GM21390 (cell line): Measurements from ENCODE around the gene PSD4.

Experiments
- ATAC-seq: cut with Tn5 transposase; IDR thresholded peaks from one replicate; pipeline ENCODE4 v1.9.1; 2021; ENCODE audit not compliant: unreplicated experiment

Gene PSD4

DNA sequence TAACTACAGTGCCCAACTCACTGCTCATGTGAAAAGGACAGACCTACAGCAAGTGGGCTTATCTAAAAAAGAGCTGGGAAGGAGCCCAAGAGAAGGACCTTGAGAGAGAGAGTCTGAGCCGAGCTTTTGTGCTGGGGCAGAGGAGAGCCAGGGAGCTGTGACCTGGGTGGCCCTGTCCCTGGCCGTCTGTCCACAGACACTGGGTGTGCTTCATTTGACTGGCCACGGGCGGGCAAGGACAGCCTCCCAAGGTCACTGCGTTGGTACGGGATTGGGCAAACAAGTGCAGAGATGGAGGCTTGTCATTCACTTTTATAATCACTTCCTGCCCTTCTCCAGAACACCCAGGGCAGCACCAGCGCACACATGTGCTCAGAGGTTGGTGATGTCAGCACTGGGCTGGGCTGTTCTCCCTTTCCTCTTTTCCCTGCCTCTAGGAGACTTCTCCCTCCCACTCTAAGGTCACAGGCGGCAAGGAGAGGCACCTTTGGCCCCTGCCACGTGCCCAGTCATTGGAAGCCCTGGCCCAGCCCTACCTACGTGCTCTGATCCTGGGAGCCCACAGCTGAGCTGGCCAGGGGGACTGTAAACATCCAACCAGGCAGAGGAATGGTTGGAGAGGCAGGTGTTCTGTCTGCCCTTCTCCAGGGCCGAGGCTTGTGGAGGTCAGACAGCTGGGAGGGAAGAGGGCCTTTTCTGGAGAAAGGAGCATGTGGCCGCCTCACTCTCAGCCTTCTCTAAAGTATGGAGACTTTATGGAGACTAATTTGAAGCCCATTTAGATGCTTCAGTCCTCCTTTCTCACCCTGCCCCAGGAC, 6.4 kb upstream of the PSD4 start:
- ATAC-seq, result no peak

DNA sequence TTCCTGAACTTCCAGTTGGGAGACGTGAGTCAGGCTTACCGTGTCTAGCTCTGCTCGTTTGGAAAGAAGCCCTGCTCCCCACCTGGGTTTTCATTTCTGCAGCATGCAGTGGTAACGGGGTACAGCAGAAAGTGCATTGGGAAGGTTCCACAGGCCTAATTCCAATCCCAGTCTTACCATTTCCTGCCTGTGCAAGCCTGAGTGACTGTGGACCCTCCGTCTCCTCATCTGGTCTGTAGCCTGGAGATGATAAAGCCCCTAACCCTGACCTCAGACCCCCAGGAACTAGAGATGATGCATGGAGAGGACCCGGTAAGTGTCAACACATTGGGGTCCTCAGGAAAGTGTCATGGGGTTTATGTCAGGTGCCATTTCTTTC, 5.8 kb upstream of the PSD4 start:
- ATAC-seq, result no peak

GRCh38 chr2:113169002-113169530, 4.7 kb upstream of the PSD4 start:
- ATAC-seq, result no peak

- no peak for ATAC-seq
Measured at GRCh38 chr2:113169586-113169985, 4.2 kb upstream of the PSD4 start.

DNA sequence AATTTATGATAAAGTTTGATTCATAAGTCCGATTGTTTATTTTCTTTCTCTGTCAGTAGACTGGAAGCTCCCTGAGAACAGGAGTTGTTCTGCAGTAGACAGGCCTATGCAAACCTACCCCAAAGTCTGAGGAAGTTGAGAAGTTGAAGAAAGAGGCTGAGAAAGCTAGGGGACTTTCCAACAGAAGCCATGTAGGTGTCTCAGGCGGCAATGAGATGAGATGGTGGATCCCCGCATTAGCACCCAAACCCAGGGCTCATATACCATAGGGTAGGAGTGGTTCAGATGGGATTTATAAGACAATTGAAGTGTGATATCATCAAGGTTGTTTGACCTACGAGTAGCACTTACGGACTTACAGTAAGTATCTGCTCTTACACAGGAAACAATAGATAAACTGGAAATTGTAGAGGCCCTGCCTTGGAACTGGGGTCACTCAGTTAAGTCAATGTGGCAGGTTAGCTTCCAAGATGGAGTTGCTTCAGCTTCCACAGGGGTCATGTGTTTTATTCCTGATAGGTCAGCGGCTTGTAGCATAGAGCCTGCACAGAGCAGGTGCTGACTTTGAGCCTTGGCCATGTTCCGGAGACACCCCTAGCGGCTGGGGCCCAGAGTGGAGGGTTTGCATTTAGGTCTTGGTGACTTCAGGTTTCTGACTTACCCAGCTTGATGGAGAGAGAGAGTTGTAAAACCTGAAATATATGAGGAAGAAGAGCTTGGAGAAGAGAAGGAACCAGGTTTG, 2.3 kb upstream of the PSD4 start:
- ATAC-seq, result no peak

DNA sequence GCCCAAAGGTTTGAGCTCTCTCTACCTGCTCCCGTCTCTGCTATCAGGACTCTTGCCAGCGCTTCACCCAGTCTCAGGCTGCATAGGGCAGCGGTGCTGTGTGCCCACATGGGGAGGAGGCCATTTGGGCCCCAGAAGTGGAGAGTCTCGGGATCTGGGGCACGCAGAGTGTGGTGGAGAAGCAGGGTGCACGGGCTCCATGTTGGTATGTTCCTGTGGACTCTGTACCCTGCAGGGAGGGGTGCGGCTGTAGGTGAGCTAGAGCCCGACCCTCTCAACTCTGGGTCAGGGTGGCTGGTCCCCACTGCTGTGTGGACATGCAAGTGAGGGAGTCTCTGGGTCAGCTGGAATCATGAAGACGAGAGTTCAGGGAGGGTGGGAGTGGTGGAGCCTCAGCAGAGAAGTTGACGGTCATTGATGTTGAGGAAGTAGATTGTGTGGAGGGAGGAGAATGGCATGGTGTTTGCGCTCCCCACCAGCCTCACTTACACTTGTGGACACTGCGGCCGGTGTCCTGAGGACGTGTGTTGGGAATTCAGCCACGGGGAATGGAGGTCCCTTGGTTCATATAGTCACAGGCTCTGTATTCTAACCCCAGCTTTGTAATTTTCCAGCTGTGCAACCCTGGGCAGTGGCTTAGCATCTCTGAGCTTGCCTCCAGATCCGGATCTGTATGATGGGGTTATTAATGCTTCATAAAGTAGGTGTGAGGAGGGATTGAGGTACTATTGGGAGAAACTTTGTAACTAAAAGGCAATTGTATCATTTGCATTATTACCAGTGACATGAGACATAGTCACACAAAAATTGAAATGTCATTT, 840 bp upstream of the PSD4 start:
- no peak for ATAC-seq

DNA sequence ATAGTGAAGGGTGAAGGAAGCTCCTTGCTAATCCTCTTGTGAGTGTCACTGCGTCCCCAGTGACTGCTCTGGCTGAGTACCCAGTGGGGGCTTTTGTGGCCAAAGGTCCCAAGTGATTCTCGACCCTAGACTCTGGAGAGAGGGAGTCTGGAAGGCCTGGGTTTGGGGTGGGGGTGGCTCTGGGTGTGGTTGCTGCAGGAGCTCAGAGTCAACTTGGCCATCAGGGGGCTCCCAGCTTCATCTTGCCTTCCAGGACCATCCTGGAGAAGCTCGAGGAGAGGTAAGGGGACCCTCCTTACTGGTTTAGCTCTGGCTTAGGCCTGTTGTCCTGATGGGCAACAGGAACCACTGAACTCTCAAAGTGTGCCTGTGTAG, 592 bp downstream of the PSD4 start:
- no peak for ATAC-seq

GRCh38 chr2:113175042-113175628, 1.4 kb downstream of the PSD4 start:
- ATAC-seq, result peak; percentile 67

- no peak for ATAC-seq
Measured at GRCh38 chr2:113175736-113176695, 2.2 kb downstream of the PSD4 start.

DNA sequence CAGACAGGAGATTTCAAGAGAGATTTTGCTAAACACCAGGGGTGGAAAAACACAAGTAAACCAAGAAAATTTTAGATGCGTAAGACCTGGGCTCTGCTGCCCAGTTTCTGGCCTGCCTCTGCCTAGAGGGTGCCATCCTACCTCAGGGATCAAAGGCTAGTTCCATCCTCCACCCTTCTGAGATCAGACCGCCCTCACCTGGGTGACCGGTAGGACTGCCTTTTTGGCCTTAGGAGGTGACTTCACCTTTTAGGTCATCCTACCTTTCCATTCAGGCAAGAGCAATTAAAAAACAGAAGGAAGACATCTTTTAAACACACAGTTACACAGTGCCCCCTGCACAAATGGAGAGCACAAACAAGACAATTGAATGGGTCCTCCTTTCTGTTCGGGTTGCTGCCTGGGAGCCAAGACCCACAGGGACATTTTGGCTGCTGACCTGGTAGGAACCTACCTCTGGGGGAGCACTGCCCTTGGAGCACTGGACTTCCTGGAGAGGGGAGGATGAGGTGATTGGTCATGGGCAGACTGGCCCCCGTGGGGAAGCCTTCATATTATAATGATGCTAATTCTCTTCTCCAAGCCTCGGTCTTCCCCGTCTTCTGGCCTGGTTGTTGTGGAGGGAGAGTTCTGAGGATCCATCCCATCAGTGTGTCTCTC, 3.1 kb downstream of the PSD4 start:
- no peak for ATAC-seq

GRCh38 chr2:113178069-113178746, 4.4 kb downstream of the PSD4 start:
- ATAC-seq, result no peak

GRCh38 chr2:113178891-113179290, 5.1 kb downstream of the PSD4 start:
- no peak for ATAC-seq

DNA sequence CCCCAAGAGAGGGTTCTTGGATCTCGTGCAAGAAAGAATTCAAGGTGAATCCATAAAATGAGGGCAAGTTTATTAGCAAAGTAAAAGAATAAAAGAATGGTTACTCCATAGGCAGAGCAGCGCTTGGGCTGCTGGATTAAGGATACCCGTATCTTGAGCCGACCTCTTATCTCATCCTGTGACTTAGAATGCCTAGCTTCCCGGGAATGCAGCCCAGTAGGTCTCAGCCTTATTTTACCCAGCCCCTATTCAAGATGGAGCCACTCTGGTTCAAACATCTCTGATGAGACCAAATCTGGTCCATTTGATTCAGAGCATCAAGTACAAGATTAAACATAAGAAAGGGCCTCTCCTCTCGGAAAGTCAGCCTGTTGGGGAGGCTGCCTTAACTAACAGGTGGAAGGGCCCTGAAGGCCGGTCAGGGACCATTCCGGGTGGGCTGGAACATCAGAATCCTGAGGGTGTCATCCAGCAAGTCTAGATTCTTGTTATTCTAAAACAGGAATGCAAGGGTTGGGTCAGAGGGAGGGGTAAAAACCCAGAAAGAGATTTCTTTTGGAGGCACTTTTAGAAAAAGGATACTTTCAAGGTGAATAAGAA, 5.8 kb downstream of the PSD4 start:
- no peak for ATAC-seq

- ATAC-seq, result no peak
Measured at GRCh38 chr2:113180131-113180946, 6.6 kb downstream of the PSD4 start.

GRCh38 chr2:113181258-113182051, 7.7 kb downstream of the PSD4 start:
- ATAC-seq, result no peak

- ATAC-seq, result no peak
Measured at GRCh38 chr2:113182471-113183260, 8.9 kb downstream of the PSD4 start.
